ENCODE data around the gene MMADHC. TPM values are rescaled to one million over a fixed set of nuclear protein-coding genes. Genes with fewer than 3 reads are reported as not detected.
"Not testable (repeated sequence)": the region's sequence is repeated elsewhere in the genome, so short reads cannot be mapped to it uniquely, and the experiment has no call there.

The MMADHC gene
- total RNA-seq, 2 experiments from 2014 or later: 142 to 143 TPM

GRCh38 chr2:149565625-149566024 is 21.9 kb downstream of the MMADHC start:
- DNase-seq; H3K4me3 Mint-ChIP-seq; H3K4me1 Mint-ChIP-seq (ENCODE audit: low read depth); CTCF ChIA-PET; H3K9me3 Mint-ChIP-seq; H3K27me3 Mint-ChIP-seq (ENCODE audit: low read depth); H3K27ac Mint-ChIP-seq: not testable (repeated sequence)
- intact Hi-C loops (cut with micrococcal nuclease): loop anchor here (10.0 kb wide), 1 partner anchor 221 kb away; no protein-coding TSS in a partner anchor
- H3K36me3 Mint-ChIP-seq (ENCODE audit: low read depth): peaks cover 12% of the 10 kb centered on the region

- H3K27me3 Mint-ChIP-seq (ENCODE audit: low read depth): no peaks in the 10 kb centered on the region
- CTCF ChIA-PET: no interaction called here
Measured at GRCh38 chr2:149564983-149565382, 22.6 kb downstream of the MMADHC start.

DNA sequence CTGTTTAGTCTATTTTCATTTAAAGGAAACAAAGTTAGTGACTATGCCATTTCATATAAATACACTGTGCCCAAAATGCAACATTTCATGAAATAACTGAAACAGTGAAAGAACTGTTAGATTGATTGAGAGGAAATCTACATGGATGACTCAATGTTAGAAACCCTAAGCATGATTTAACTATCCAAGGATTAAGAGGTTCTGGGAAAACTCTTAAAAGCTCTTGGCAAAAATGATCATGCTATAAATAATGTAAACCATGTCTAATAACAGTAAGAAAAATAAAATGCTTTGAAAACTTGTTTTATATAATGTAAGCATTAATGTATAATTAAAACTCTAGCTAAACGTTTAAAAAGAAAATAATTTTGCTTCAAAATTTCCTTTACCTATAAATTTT is 23.5 kb downstream of the MMADHC start:
- Mint-ChIP-seq H3K27me3 (ENCODE audit: low read depth) (peaks cover 2% of the 10 kb centered on the region), H3K36me3 (ENCODE audit: low read depth) (peaks cover 7% of the 10 kb centered on the region), H3K9me3 (no peaks in the 10 kb centered on the region), H3K4me3 (no peak overlapping the region), H3K4me1 (ENCODE audit: low read depth) (no peaks in the 10 kb centered on the region), H3K27ac (no peak overlapping the region)
- CTCF ChIA-PET: interaction anchor here (0.6 to 0.8 kb wide), 2 partner anchors 523 to 547 kb away, joined by 3 to 5 read pairs; no protein-coding TSS in a partner anchor
- intact Hi-C loops (cut with micrococcal nuclease): loop anchor here (5.0 to 10.0 kb wide), 4 partner anchors 127 to 1627 kb away; no protein-coding TSS in a partner anchor
- DNase-seq: no peak

More at GRCh38 chr2:149564983-149565382, 22.6 kb downstream of the MMADHC start:
- no peak for DNase-seq
- intact Hi-C loops (cut with micrococcal nuclease): loop anchor here (5.0 to 10.0 kb wide), 4 partner anchors 128 to 1628 kb away; no protein-coding TSS in a partner anchor
- Mint-ChIP-seq H3K27ac (no peak overlapping the region), H3K4me3 (no peak overlapping the region), H3K4me1 (ENCODE audit: low read depth) (no peaks in the 10 kb centered on the region), H3K36me3 (ENCODE audit: low read depth) (peaks cover 11% of the 10 kb centered on the region), H3K9me3 (no peaks in the 10 kb centered on the region)

GRCh38 chr2:149562324-149562723 is 25.3 kb downstream of the MMADHC start:
- CTCF ChIA-PET: interaction anchor here (1.5 to 3.6 kb wide), 2 partner anchors 249 to 544 kb away, joined by 4 to 36 read pairs; no protein-coding TSS in a partner anchor
- H3K27ac Mint-ChIP-seq: no peak overlapping the region
- DNase-seq: no peak
- H3K4me1 Mint-ChIP-seq (ENCODE audit: low read depth): no peaks in the 10 kb centered on the region
- H3K4me3 Mint-ChIP-seq: no peak overlapping the region
- H3K27me3 Mint-ChIP-seq (ENCODE audit: low read depth): peaks cover 4% of the 10 kb centered on the region
- intact Hi-C loops (cut with micrococcal nuclease): loop anchor here (5.0 to 10.0 kb wide), 4 partner anchors 125 to 1625 kb away; no protein-coding TSS in a partner anchor
- peaks cover 4% of the 10 kb centered on the region for H3K36me3 Mint-ChIP-seq (ENCODE audit: low read depth)
- no peaks in the 10 kb centered on the region for H3K9me3 Mint-ChIP-seq

- intact Hi-C loops (cut with micrococcal nuclease): loop anchor here (1.0 to 10.0 kb wide), 8 partner anchors 124 to 1624 kb away; no protein-coding TSS in a partner anchor
- Mint-ChIP-seq H3K27me3 (ENCODE audit: low read depth) (peaks cover 6% of the 10 kb centered on the region), H3K4me1 (ENCODE audit: low read depth) (no peaks in the 10 kb centered on the region), H3K4me3 (no peak overlapping the region), H3K9me3 (no peaks in the 10 kb centered on the region), H3K36me3 (ENCODE audit: low read depth) (no peaks in the 10 kb centered on the region), H3K27ac (no peak overlapping the region)
- CTCF ChIA-PET: interaction anchor here (0.6 to 3.6 kb wide), 16 partner anchors 11 to 546 kb away, joined by 3 to 36 read pairs (median 4); no protein-coding TSS in a partner anchor
- peak; percentile 17 for DNase-seq
Measured at GRCh38 chr2:149561309-149561926, 26.2 kb downstream of the MMADHC start.

GRCh38 chr2:149559341-149560068 is 28.1 kb downstream of the MMADHC start:
- CTCF ChIA-PET: interaction anchor here (0.7 to 3.6 kb wide), 2 partner anchors 356 to 541 kb away, joined by 4 to 36 read pairs; no protein-coding TSS in a partner anchor

GRCh38 chr2:149556452-149556851 is 31.1 kb downstream of the MMADHC start:
- no peak for DNase-seq
- Mint-ChIP-seq H3K36me3 (ENCODE audit: low read depth) (no peaks in the 10 kb centered on the region), H3K27ac (no peak overlapping the region), H3K4me3 (no peak overlapping the region), H3K9me3 (no peaks in the 10 kb centered on the region), H3K27me3 (ENCODE audit: low read depth) (peaks cover 6% of the 10 kb centered on the region), H3K4me1 (ENCODE audit: low read depth) (no peaks in the 10 kb centered on the region)
- intact Hi-C loops (cut with micrococcal nuclease): no loop called here
- CTCF ChIA-PET: no interaction called here

More at GRCh38 chr2:149559341-149560068, 28.1 kb downstream of the MMADHC start:
- no peak for DNase-seq
- Mint-ChIP-seq H3K27ac (no peak overlapping the region), H3K27me3 (ENCODE audit: low read depth) (peaks cover 6% of the 10 kb centered on the region), H3K9me3 (no peaks in the 10 kb centered on the region), H3K4me3 (no peak overlapping the region), H3K4me1 (ENCODE audit: low read depth) (no peaks in the 10 kb centered on the region), H3K36me3 (ENCODE audit: low read depth) (no peaks in the 10 kb centered on the region)
- intact Hi-C loops (cut with micrococcal nuclease): loop anchor here (5.0 to 10.0 kb wide), 4 partner anchors 122 to 1622 kb away; no protein-coding TSS in a partner anchor

GRCh38 chr2:149552830-149553229 is 34.7 kb downstream of the MMADHC start:
- Mint-ChIP-seq H3K4me1 (ENCODE audit: low read depth) (no peaks in the 10 kb centered on the region), H3K36me3 (ENCODE audit: low read depth) (no peaks in the 10 kb centered on the region), H3K9me3 (peaks cover 4% of the 10 kb centered on the region), H3K27me3 (ENCODE audit: low read depth) (peaks cover 2% of the 10 kb centered on the region), H3K27ac (no peak overlapping the region), H3K4me3 (no peak overlapping the region)
- no peak for DNase-seq
- CTCF ChIA-PET: interaction anchor here (0.9 kb wide), 1 partner anchor 521 kb away, joined by 3 read pairs; no protein-coding TSS in a partner anchor
- intact Hi-C loops (cut with micrococcal nuclease): no loop called here

GRCh38 chr2:149552226-149552625 is 35.3 kb downstream of the MMADHC start:
- CTCF ChIA-PET: no interaction called here
- Mint-ChIP-seq H3K9me3 (peaks cover 4% of the 10 kb centered on the region), H3K4me3 (no peak overlapping the region), H3K4me1 (ENCODE audit: low read depth) (no peaks in the 10 kb centered on the region), H3K36me3 (ENCODE audit: low read depth) (no peaks in the 10 kb centered on the region), H3K27ac (no peak overlapping the region), H3K27me3 (ENCODE audit: low read depth) (peaks cover 2% of the 10 kb centered on the region)
- no peak for DNase-seq
- intact Hi-C loops (cut with micrococcal nuclease): no loop called here

GRCh38 chr2:149544692-149545091 is 42.9 kb downstream of the MMADHC start:
- H3K27ac Mint-ChIP-seq: no peak overlapping the region
- DNase-seq: no peak
- peaks cover 1% of the 10 kb centered on the region for H3K9me3 Mint-ChIP-seq
- no peak overlapping the region for H3K4me3 Mint-ChIP-seq
- CTCF ChIA-PET: no interaction called here
- no peaks in the 10 kb centered on the region for H3K27me3 Mint-ChIP-seq (ENCODE audit: low read depth)
- H3K36me3 Mint-ChIP-seq (ENCODE audit: low read depth): no peaks in the 10 kb centered on the region
- H3K4me1 Mint-ChIP-seq (ENCODE audit: low read depth): peaks cover 9% of the 10 kb centered on the region
- intact Hi-C loops (cut with micrococcal nuclease): no loop called here

GRCh38 chr2:149543845-149544244 is 43.7 kb downstream of the MMADHC start:
- Mint-ChIP-seq H3K4me1 (ENCODE audit: low read depth) (peaks cover 9% of the 10 kb centered on the region), H3K9me3 (no peaks in the 10 kb centered on the region), H3K27me3 (ENCODE audit: low read depth) (no peaks in the 10 kb centered on the region), H3K27ac (no peak overlapping the region), H3K36me3 (ENCODE audit: low read depth) (no peaks in the 10 kb centered on the region), H3K4me3 (no peak overlapping the region)
- intact Hi-C loops (cut with micrococcal nuclease): no loop called here
- CTCF ChIA-PET: no interaction called here
- no peak for DNase-seq

GRCh38 chr2:149540138-149540537 is 47.4 kb downstream of the MMADHC start:
- Mint-ChIP-seq H3K4me3 (no peak overlapping the region), H3K4me1 (ENCODE audit: low read depth) (peaks cover 17% of the 10 kb centered on the region), H3K27ac (no peak overlapping the region), H3K36me3 (ENCODE audit: low read depth) (no peaks in the 10 kb centered on the region), H3K9me3 (no peaks in the 10 kb centered on the region), H3K27me3 (ENCODE audit: low read depth) (no peaks in the 10 kb centered on the region)
- intact Hi-C loops (cut with micrococcal nuclease): no loop called here
- no peak for DNase-seq
- CTCF ChIA-PET: interaction anchor here (1.1 to 1.2 kb wide), 2 partner anchors 21 to 59 kb away, joined by 3 to 4 read pairs; no protein-coding TSS in a partner anchor

Measured in activated naive CD4-positive, alpha-beta T cell treated with anti-CD3 and anti-CD28 coated beads for 36 hours (primary cell).